ENCODE measurements around the gene TTLL12.
A peak's percentile ranks its signal among the peaks of the same experiment; 100 is the strongest.

The TTLL12 gene

DNA sequence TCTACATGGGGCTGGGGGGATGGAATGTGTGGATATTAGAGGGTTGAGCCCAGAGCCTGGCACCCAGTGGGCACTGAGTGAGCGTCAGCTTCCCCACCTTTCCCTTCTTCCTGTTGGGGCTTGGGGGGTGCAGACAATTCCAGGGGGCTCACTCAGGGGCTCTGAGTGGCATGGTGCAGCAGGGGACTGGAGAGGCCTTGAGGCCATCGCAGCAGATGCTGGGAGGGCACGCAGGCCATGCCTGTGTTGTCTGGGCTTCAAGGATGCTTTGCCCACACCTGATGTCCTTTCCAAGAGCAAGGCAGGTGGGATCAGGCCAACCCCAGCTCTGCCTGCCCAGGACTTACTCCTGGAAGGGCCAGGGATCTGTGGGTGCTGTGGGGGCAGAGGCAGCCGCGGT, 11.2 kb upstream of the TTLL12 start:
- DNase-seq = no peak

DNA sequence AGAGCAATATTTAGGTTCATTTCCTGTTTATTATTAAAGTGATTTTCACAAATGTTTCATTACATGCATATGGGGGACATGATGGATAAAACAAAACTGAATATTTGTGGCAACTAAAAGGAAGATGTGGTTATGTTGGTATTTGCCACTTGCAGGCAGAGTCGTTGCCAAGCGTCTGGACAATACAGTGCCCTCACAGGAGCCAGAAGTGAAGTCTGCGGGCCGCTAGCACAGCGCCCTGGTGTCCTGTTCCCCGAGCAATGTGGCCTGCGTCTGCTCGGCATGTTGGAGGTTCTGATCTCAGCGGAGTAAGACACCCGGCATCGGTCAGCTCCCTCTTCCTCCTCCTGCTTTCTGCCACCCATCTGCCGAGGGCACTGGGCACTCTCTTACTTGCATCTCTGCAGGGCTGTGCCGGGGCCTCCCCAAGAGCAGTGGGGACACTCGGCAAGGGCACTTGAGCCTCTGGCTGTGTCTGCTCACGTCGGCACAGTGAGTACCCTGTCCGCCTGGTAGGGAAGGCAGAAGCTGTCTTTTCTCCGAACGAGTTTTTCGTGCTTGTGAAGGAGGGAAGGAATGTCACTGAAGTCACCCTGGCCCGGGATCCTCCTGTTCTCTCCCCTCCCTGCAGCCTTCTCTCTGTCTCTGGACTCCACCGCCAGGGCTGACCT, 10.5 kb upstream of the TTLL12 start:
- no peak for DNase-seq

DNA sequence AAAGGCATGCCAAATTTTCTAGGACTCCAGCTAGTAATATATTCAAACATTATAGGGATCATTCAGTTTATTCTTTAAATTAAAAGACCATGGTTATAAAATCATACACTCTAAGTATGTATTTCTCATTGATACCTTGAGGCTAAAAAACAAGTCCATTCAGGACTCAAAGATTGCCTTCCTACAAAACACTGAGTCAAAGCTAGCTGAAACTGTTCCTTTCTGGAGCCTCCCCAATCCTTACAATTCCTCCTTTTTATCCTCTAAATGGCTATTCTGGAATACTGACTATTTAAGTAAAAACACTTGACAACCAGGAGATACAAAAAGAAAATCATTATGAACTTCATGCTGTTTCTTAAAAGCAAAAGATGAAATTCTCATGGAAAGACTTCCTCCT, 4.9 kb upstream of the TTLL12 start:
- no peak for DNase-seq

DNA sequence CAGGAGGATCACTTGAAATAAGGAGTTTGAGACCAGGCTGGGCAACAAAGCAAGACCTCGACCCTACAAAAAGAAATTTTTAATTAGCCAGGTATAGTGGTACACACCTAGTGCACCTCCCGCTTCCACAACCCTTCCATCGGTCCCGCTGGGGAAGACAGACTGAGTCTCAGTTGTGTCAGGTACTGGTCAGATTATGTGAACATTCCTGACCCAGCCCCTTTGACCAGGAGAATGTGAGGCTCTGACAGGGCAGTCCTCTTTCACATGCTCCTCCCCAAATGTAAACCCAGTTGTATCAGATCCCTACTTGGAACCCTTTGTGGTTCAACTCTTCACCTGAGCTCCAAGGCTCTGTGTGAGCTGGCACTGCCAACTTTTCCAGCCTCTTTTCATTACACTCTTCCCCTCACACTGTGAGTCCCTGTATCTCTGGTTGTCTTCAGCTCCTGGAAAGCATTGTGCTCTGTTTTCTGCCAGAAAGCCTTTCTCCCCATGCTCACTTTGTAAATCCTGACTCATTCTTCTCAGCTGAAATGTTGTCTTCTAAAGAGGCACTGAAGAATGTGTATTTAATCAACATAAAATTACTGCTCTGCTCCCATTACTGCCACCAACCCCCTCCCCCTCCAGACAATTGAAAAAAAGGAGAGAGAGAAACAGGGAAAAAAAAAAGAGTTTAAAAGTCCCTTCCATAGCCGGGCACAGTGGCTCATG, 2.1 kb upstream of the TTLL12 start:
- no peak for DNase-seq

DNA sequence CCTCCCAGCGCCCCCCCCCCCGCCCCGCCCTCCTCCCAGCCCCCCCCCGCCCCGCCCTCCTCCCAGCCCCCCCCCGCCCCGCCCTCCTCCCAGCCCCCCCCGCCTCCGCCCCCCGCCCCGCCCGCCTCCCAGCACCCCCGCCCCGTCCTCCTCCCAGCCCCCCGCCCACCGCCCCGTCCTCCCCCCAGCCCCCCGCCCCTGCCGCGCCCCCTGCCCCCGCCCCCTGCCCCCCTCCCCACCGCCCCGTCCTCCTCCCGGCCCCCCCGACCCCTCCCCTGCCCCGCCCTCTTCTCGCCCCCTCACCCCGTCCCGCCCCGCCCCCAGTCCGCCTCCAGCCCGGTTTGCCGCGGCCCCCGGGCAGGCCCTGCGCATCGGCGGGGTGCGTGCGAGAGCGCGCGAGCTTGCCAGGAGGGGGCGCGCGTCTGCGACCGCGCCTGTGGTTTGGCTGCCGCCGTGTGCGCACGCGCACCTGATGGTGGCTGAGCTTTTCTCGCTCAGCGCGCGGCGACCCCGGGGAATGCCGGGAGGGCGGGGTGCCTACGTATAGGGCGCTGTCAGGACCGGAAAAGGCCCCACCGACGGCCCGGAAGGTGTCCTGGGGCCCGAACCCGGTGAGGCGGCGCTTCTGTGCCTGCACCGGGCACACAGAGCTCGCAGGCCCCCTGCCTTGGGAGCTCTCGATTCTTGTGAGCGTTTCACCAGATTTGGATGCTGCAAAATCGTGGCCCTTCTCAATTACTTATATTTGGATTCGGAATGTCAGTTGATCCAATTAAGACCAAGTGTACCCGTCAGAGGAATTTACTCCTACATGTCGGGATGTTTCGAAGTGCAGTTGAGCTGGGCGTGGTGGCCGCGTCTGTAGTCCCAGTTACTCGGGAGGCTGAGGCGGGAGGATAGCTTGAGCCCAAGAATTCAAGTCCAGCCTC, 501 bp upstream of the TTLL12 start:
- DNase-seq = peak; percentile 98

DNA sequence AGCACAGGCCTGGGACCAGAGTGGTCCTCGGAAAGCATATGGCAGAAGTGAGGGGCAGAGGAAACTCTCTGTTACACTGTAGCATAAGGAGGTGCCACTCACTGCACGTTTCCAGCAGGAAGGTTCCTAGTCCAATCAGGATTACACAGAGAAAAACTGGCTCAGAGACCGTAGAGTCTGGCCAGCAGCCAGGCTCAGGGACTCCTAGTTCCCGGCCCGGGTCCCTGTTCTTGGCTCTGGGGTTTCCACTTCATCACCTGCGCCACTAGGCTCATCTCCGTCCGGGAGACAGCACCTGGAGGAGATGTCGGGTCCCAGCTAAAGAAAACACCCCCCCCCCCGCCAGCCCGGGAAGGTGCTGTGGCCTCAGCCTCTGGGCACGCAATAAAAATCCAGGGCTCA, 1.1 kb downstream of the TTLL12 start:
- DNase-seq = peak; percentile 75

DNA sequence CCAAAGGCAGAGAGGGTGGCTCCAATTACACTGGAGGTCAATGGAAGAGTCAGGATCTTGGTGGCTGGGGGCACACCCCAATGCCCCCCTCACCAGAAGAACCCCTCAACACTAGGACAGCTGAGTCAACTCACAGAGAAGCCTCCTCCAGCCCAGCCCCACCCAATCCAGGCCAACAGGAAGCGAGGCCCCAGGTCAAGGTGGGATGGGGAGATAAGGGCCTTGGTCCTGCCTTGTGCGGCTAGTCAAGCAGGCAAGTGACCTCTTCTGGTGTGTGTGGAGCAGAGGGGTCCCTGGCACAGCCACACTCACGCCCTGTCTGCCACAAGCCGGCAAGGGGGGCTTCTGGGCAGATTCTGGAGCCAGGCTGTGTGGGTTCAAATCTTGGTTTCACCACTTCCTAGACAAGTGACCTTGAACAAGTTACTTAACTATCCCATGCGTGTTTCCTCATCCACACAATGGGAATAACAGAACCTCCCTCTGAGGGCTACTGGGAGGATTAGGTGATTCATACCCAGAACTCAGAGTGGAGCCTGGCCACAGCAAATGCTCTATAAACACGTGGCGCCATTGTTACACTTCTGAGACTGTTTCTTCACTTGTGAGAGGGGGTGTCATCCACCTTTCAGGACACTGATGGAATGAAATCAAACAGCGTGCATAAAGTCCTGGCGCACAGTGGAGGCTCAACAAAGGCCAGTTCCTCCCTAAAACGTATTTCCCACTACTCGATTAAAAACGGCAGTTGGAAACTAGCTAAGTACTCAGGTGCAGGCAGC, 3.2 kb downstream of the TTLL12 start:
- DNase-seq = no peak

DNA sequence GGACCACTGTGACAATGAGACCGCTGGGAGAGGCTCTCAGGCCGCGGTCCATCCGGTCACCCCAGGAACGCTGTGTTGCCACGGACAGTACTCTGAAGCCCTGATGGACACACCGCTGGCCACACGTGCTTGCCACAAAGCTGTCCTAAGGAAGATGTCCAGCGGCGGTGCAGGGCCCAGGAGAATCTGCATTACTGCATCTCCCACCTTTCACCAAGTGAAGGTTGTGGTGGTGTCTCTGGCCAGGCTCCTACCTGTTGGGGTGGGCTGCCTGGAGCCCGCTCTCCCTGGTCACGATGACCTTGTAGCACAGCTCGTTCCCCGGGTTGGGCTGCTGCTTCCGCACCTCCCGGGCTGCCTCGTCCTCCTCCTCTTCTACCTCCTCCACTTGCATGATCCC, 4.2 kb downstream of the TTLL12 start:
- DNase-seq = no peak

DNA sequence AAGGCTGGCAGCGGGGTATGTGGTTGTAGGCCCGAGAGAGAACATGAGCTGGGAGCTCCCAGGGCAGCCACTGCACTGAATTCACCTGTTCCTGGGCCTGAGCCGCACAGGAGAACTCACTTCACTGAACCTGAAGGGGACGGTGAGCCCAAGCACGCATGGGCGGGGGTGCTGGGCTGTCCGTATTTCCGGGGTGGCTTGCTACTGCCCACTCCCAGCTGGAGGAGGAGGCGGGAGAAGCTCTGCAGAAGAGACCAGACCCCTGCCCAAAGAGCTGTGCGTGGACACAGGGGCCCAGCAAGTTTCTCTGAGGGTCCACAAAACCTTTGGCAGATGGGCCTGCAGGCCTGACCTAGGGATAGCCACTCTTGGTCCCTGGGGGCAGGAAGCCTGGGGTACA, 4.8 kb downstream of the TTLL12 start:
- DNase-seq = no peak

DNA sequence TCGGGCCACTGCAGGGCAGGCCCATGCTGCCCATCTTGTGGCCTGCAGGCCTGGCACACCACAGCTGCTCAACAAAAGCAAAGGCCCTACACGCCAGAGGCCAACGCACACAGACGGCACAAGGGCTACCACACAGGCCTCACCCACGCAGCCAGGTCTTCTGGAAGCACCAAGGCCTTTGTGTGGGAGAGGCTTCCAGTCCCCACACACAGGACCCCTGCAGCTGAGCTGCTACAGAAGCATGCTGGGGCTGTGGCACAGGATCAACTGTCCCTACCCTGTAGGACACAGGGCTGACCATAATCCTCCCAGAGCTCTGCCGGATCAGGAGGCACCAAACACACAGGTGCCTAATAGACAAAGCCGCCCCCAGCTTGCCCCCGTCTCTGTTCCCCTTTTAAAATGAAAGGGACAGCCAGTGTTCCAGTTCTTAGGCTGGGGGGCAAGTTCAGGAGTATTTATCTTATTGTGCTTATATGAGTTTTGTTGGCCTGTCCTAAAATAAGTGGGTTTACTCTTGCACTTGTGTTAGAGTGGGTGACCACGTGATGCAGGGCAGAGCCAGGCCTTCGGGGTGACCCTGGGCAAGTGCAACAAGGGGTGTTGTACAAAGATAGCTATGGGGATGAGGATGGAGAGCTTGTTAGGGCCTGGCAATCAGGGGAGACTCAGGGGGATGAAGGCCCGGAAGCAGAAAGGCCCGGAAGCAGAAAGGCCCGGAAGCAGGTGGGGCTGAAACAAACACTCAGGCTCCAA, 5.4 kb downstream of the TTLL12 start:
- DNase-seq = no peak

DNA sequence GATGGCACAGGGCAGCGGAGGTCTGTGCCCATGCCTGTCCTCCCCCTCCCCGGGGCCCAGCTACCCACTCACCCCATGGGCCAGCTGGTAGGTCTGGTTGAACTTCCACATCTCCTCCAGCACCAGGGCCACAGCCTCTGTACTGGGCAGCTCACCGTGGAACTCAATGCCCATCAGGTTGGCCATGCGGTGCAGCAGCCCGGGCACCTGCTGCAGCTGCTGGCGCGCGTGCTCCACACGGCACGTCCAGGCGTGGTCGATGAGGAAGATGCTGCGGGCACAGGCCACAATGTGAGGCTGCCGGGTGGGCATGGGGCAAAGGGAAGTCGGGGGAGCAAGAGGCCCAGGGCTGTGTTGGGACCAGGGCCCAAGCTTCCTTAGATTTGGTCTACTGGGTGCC, 6.3 kb downstream of the TTLL12 start:
- DNase-seq = no peak

DNA sequence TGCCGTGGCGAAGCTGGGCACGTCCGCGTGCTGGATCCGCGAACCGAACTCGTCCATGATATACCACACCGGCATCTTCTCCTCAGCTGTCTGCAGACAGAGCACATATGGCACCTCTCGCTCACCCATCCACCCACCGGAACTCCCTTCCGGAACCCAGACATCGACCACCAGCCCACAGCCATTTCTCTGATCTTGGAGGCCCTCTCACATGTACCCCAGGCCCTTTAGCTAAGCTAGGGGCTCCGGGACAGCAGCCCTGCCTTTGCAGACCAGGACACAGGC, 7.1 kb downstream of the TTLL12 start:
- DNase-seq = no peak

DNA sequence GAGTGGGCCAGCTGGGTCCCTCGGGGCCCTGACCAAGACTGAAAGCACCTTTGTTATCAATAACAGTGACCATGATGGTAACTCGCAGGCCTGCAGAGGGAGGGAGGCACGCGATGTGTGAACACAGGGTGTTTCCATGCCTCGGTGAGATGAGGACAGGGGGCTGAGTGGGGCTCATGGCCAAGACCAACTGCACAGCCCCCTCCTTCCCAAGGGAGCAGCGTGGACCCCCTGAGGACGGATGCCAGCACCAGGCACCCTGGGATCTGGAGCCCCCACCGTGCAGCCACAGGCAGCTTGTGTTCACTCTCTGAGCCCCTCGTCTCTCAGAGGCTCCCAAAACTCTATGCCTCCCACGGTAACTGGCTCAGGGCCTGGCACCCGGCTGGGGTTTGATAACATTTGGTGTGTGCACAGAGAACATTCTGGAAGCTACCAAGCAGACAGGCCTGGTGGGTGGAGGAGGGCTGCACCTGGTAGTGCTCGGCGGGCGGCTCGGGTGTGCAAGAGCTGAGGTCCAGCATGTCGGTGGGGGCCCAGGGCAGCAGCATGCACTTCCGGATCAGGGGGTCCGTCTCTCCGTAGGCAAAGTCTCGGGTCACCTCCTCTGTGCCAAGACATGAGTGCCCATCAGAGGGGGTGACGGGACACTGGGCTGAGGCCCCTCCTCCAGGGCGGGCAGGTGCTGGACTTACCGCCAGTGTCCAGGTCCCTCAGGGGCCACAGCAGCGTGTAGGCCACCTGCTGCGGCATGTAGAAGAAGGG, 7.6 kb downstream of the TTLL12 start:
- DNase-seq = no peak

DNA sequence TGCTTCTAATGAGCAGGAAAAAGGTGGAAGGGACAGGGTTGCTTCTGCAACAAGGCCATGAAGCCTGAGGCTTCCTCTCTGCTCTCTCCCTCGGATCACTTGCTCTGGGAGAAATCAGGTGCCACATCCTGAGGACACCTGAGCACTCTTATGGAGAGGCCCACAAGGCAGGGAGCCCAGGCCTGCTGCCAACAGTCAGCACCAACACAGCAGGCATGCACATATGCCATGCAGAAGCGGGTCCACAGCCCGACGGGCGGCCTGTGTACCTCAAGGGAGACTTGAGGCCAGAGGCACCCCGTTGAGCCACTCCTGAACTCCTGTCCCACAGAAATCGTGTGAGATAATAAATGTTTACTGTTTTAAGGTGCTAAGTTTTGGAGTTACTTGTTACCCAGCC, 9.5 kb downstream of the TTLL12 start:
- peak; percentile 27 for DNase-seq

DNA sequence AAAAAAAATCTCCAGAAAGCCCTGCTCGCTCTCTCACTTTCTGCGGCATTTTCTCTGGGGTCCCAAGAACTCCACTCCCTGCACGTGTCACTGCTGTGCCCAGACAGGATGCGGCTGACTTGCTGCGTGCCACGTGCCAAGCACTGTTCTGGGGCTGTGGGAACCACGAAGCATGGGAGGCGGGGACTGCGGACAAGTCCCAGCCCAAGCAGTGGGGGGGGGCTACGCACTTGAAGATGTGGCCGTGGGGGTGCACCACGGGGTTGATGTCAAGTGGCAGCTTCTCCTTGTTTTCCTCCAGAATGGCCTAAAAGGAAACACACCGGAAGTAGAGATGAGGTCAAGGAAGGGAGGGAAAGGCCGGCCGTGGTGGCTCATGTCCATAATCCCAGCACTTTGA, 10.8 kb downstream of the TTLL12 start:
- DNase-seq = no peak

DNA sequence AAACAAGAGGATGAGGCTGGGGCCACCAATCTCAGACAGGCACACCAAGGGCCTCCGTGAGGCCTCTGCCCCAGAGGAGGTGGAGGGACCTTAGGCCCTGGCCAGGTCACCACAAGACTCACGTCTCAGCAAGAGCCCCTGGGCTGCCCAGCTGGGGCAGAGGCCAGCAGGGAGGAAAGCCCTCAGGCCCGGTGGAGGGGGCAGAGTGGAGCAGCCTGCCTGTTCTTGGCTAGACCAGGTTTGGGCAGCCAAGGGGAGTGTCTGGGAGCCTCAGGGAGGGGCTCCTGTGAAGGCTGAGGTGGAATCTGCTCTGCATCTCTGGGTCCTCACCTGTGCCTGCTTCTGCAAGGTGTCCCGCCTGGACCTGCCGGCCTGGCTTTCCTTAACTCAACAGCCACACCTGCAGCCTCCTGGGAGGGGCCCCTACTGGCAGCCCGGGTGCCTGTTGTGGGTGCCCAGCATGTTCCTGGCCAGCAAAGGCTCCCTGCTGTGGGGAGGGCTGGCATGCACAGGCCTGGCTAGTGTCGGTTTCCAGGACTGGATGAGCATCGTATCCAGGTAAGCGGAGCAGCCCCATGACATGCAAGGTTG, 11.9 kb downstream of the TTLL12 start:
- DNase-seq = peak; percentile 16

DNA sequence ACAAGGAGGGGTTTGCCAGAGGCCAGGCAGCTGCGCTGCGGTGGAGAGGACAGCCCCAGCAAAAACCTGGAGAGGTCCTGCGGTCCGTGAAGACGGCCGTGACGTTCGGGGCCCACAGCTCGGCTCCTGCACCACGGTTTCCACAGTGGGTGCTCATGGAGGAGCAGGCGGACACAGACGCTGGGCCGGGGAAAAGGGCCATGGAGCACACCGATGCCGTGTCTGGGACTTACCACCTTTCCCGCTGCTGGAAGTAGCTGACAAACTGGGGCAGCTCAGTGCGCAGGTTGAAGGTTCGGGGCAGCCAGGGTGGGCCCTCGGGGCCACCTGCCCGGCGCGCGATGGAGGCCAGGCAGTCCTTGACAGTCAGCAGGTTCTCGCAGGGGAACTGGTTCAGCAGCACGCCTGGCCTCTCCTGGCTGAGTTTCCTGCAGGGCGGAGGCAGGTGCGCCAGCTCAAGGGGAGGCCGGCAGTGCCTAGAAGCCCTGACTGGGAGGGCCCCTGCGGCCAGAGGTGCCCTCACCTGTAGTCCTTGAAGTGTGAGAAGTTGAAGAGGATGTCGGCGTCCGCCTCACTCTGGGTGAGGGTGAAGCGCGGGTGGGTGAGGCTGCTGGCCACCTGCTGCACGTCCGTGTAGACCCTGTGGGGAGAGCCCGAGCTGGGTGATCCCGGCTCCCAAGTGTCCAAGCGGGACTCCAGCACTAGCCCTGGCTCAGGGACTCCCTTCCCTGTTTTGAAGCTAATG, 12.8 kb downstream of the TTLL12 start:
- DNase-seq = no peak

DNA sequence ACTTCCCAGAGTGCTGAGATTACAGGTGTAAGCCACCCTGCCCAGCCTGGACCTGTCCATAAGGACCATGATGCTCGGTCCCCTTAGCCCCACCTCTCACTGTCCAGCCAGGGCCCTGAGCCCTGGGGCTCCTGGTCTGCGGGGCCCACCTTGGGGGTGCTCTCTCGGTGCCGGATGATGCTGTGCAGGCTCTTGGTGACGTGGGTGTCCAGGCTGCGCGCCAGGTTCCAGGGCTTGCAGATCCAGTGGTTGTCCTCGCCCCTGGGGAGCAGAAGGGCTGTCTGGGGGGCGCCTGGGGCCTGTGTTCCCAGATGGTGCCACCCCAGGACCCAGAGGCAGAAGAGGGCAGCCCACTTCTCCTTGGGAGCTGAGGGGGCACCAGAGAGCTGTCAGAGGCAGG, 13.4 kb downstream of the TTLL12 start:
- DNase-seq = no peak

DNA sequence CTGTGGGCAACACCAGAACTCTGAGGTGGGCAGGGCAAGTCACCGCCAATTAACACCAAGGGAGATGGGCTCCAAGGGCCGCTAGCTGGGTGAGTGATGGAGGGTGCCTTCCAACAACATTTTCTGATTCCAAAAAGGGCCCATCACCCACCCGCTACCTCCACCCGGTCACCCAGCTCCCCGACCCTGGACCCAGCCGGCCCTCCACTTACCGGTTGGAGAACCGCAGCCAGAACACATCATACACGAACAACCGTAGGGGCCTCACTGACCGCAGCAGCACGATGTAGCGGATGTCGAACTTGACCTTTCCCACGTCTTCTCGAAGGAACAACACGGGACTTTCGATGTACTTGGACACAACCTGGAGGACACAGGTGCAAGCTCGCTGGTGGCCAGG, 14.7 kb downstream of the TTLL12 start:
- DNase-seq = no peak

DNA sequence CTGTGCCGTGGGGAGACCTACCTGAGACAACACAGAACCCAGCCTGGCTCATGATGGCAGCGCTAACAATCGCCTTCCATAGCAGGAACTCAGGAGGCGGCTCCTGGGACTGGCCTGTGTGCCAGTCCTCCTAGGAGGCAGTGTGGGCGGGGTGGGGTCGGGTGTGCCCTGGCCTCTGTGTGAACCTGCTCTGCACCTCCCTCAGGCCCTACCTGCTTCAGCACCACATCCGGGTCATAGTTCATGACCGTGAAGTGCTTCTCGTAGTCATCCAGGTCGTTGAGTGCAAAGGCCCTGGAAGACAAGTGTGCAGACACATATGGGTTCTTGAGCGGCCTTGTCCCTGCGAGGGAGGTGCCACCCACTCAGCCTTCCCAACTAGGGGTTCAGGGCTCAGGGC, 15.3 kb downstream of the TTLL12 start:
- no peak for DNase-seq
